Measurements from ENCODE around the gene SLC43A3.

The SLC43A3 gene

DNA sequence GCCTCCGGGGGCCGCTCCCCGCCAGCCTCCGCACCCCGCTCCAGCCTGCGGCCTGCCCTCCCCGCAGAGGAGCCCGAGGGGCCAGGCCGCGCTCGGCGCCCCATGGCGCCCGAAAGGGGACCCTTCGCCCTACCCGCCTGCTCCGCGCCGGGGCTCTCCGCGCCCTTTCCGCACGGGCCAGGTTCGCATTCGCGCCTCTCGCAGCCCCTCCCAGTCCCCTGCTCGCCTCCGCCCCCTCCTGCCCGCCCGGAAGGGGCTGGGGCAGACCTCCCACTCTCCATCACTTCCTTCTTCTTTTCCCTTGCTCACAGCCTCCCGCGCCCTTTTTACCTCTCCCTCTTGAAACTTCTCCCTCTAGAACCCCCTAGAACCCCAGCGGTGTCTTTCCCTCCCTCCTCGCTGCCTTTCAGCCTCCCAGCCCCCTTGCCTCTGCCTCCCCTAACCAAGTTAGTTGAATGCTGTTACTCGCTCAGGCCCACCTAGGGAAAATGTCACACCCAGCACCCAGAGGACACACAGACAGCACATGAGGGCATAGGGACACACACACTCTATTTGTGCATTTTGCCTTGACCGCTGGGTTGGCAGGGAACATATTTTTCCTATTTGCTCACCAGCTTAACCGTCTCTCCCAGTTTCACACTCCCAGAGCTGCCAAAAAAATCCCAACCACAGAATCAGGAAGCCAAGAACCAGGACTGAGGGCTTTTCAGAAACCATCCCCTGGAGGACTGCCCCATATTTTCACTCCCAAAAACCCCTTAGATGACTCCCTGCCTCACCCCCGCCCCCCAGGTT is at the start of gene SLC43A3:
Gene SLC43A3 (minus strand): TSS at position 193 of the 798 bp plus-strand sequence. CDS start 949 bp downstream, outside the sequence.
- peak; percentile 95 for DNase-seq

DNA sequence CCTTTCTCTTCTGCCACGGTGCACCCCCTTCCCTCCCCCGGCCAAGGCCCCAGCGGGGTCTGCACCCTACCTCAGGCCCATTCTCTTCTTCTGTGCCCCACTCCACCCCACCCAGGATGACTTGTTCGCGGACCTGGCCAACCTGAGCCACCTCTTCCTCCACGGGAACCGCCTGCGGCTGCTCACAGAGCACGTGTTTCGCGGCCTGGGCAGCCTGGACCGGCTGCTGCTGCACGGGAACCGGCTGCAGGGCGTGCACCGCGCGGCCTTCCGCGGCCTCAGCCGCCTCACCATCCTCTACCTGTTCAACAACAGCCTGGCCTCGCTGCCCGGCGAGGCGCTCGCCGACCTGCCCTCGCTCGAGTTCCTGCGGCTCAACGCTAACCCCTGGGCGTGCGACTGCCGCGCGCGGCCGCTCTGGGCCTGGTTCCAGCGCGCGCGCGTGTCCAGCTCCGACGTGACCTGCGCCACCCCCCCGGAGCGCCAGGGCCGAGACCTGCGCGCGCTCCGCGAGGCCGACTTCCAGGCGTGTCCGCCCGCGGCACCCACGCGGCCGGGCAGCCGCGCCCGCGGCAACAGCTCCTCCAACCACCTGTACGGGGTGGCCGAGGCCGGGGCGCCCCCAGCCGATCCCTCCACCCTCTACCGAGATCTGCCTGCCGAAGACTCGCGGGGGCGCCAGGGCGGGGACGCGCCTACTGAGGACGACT is 49.3 kb upstream of the SLC43A3 start:
- DNase-seq, result no peak

- no peak for DNase-seq
Measured at GRCh38 chr11:57475671-57476046, 48.7 kb upstream of the SLC43A3 start.

DNA sequence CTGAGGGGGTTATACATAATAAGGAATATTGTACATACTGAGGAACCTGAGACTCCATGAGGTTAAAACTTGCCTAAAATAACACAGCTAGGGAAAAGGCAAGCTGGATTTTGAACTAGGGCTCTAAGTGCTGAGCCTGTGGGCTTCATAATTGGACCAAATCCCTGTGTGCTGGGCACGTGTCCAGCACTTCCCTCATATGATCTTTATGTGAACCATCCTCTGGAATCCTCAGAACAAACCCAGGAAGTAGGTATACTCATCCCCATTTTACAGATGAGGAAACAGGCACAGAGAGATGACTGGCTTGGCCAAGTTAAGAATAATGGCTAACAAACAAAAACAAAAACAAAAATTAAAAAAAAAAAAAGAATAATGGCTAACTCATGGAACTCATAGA is 48.3 kb upstream of the SLC43A3 start:
- peak; percentile 40 for DNase-seq

- no peak for DNase-seq
Measured at GRCh38 chr11:57474803-57475115, 47.8 kb upstream of the SLC43A3 start.

- no peak for DNase-seq
Measured at GRCh38 chr11:57474017-57474802, 47.3 kb upstream of the SLC43A3 start.

GRCh38 chr11:57473285-57473841 is 46.4 kb upstream of the SLC43A3 start:
- no peak for DNase-seq

DNA sequence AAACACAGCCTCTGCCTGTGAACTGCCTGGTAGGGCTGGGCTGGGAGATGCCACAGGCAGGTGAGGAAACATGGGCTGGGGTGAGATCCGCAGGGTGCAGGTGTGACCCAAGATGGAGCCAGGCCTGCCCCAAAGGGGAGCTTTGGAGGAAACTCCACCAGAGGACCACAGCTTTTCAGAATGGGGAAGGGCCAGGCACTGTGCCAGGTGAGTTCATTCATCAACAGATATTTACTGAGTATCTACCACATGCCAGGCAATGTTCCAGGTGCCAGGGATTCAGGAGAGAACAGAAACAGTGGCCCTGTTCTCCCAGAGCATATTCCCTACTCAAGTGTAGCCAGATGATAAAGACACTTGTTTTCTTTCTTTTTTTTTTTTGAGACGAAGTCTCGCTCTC is 44.6 kb upstream of the SLC43A3 start:
- DNase-seq, result no peak

GRCh38 chr11:57469268-57469667 is 42.3 kb upstream of the SLC43A3 start:
- no peak for DNase-seq

DNA sequence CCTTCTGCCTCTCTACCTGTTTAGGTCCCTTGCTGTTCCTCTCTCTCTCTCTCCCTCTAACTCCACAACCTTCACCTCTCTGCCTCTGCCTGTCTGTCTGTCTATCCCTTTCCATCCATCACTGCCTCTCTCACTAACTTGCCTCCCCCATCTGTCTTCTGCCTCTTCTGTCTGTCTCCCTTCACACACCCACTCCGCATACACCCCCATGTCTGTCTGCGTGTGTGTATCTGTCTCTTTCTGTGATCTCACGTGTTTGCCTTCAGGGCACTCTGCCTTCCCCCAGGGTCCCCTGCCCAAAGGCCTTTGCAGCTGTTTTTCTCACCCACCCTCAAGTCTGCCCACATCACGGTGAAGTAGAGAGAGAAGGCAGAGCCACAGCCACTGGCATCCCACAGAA is 41.4 kb upstream of the SLC43A3 start:
- no peak for DNase-seq

- DNase-seq, result no peak
Measured at GRCh38 chr11:57467508-57468157, 40.7 kb upstream of the SLC43A3 start.

DNA sequence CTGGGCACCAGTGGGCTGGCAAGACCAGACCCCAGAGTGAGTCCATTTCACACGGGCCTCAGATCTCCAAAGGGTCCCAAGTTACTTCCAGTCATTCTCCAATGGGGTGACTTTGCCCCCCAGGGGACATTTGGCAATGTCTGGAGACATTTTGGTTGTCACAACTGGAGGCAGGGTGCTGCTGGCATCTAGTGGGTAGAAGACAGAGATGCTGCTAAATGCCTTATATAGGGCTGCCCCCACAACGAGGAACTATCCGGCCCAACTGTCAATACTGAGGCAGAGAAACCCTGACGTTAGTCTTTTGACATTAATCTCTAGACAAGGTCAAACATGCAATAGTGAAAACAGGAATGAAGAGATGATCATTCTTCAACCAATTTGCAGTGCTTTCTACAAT is 39.8 kb upstream of the SLC43A3 start:
- DNase-seq, result no peak

DNA sequence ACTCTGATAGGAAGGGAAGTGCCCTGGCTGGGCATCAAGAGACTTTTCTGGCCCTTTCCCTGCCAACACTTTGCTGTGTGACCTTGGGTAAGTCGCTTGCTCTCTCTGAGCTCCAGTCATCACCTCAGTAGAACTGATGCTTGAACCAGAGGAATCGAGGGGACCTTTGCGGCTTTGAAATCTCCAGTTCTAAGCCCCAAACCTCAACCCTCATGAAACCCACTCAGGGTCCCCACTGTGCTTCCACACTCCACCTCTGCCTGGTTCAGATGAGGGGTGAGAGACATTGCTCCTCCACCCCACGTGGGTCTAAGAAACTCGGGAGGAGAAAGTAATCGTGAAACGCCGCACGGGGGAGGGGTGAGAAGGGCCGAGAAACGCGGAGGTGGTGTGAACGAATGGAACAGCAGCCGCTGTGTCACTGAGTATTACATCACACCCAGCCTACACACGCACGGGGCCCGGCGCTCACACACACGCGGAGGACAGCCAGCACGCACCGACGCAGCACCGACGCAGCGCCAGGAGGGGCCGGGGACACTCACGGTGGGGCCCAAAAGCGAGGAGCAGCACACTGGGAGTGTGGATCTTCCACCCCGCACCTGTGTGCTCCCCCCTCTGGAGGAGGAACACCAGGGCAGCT is 37.7 kb upstream of the SLC43A3 start:
- no peak for DNase-seq

DNA sequence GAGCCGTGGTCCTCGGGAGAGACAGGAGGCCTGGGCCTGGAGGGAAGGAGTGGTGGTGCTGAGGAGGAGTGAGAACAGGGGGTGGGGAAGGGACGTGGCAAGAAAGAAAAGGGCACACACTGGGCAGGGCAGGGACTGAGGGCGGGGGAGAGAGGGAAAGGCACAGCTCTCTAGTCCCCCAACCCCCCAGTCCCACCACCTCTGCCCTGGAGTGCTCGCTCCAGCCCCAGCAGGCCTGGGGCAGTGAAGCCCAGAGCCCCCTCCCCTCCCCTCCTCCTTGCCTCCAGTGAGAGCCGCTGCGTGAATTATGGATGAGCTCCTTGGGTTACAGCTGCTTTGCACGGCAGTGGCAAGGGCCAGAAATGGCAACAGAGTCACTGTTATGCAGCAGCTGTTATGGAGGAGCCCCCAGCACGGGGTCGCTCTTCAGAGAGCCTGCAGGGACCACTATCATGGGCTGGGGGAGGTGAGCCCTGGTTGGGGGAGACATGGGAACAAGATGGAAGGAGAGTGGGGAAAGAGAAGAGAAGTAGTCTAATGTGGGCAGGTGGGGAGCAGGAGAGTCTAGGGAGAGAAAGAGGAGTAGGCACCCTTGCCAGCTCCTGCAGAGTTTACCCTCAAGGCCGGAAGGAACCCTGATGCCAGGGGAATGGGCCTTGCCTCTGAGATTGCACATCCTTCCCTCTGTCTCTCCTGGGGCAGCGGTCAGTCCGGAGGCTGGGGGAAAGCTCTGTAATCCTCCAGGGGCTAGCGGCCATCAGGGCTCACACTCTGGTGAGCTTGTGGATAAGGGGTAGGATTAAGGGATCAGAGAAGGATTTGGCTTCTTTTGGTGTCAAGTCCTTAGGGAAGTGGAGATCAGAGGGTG is 37.0 kb upstream of the SLC43A3 start:
- DNase-seq, result no peak

- DNase-seq, result no peak
Measured at GRCh38 chr11:57462597-57462996, 35.7 kb upstream of the SLC43A3 start.

GRCh38 chr11:57461841-57462489 is 35.0 kb upstream of the SLC43A3 start:
- no peak for DNase-seq

- DNase-seq, result no peak
Measured at GRCh38 chr11:57460758-57461749, 34.1 kb upstream of the SLC43A3 start.

DNA sequence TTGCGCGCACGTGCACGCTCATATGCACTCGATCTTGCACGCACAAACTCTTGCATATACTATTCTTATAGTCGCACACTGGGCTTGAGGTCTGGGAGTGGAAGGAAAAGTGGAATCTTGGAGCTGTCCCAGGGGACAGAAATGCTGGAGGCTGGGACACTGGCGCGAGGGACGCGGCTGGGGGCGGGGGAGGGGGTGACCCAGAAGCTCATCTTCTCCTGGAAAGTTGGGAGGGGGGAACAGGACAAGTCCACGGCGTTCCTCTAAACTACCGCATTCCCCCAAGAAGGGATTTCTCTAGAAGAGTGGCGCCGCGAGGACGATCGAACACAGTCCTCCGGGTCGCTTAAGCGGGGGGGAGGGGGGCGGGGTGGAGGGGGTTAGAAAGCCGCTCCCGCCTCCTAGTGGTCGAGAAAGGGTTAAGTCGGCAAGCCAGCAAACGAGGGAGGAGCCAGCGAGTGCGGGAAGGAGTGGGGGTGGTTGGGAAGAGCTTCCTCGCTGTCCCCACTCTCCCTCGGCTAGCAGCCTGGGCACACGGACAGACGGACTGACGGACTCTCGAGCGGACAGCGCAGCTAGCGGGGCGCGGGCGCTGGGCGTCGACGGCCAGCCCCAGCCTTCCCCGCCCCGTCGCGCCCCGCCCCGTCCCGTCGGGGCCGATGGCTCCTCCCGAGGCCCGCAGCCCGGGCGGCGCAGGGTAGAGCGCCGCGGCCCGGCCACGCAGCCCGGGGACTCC is 33.3 kb upstream of the SLC43A3 start, which contains the start of gene RTN4RL2:
Gene RTN4RL2 (plus strand): TSS at position 507 of the 736 bp plus-strand sequence. CDS start 338 bp downstream, outside the sequence.
- DNase-seq, result peak; percentile 67

Data from fibroblast of skin of right biceps (primary cell).